Measurements from ENCODE around the gene CMIP. TPM values are rescaled to one million over a fixed set of nuclear protein-coding genes. Genes with fewer than 3 reads are reported as not detected.

CMIP gene
- total RNA-seq, 1 experiment from 2014 or later = 48.2 TPM

DNA sequence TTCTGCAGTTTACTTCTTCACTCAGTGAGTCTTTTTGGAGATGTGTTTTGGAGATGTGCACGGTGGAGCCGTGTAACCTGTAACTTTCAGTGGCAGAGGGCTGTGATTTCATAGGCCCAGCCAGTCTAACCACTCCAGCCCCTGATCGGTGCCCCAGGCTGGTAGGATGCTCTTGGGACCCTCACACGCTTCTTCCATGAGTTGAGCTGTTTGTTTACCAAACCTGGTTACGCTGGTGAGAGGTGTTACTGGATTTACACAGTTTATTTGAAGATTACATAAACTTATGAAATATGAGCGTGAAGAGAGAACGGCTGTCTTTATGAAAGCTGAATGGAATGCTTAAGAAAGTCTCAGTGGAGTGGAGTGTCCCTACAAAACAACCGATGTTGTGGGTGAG, 96.7 kb downstream of the CMIP start:
- Histone ChIP-seq H2AK5ac (ENCODE audit: insufficient read length, low read length) (no peak overlapping the region), H4K5ac (ENCODE audit: insufficient read length, low read depth, low read length) (no peak overlapping the region), H3K79me1 (ENCODE audit: insufficient read depth, low read depth, low read length, poor library complexity, severe bottlenecking) (peaks cover 5% of the 10 kb centered on the region), H2BK5ac (ENCODE audit: insufficient read length, low read length) (no peak overlapping the region), H3K56ac (ENCODE audit: insufficient read length, low read depth, low read length) (no peak overlapping the region), H3K79me2 (ENCODE audit: insufficient read depth, low read length) (peaks cover 5% of the 10 kb centered on the region; the same call in 1 of the 2 replicates), H3K18ac (ENCODE audit: insufficient read length, low read depth, low read length) (no peak overlapping the region), H2AFZ (ENCODE audit: low read length) (no peak overlapping the region), H3K27me3 (ENCODE audit: insufficient read depth, low read length) (no peaks in the 10 kb centered on the region), H3K23me2 (ENCODE audit: insufficient read length, low read depth, low read length, poor library complexity, severe bottlenecking) (no peaks in the 10 kb centered on the region), H3K4me1 (ENCODE audit: insufficient read depth, low read length) (peaks cover 3% of the 10 kb centered on the region; the same call in 1 of the 2 replicates), H2BK12ac (ENCODE audit: insufficient read length, low read depth, low read length) (no peak overlapping the region), H2BK20ac (ENCODE audit: low read depth, low read length, poor library complexity, severe bottlenecking) (no peak overlapping the region), H4K8ac (replicated peaks; ENCODE audit: insufficient read length, low read depth, low read length) (no peak overlapping the region), H2BK120ac (ENCODE audit: low read depth, low read length, poor library complexity, severe bottlenecking) (no peak overlapping the region), H3K4ac (ENCODE audit: low read depth, low read length) (no peak overlapping the region), H3K23ac (ENCODE audit: insufficient read length, low read depth, low read length) (no peak overlapping the region), H4K91ac (ENCODE audit: insufficient read length, low read depth, low read length) (no peak overlapping the region), H3K4me2 (ENCODE audit: insufficient read depth, insufficient read length, low read length) (no peak overlapping the region), H3K9ac (ENCODE audit: extremely low read depth, insufficient read length, low read length) (no peak overlapping the region), H4K20me1 (ENCODE audit: control insufficient read depth, insufficient read depth, insufficient read length) (no peaks in the 10 kb centered on the region), H3T11ph (ENCODE audit: low read length) (no peak overlapping the region), H3K14ac (ENCODE audit: insufficient read depth, low read length) (no peak overlapping the region), H3K9me3 (ENCODE audit: control insufficient read depth, low read depth, low read length) (no peaks in the 10 kb centered on the region), H2BK15ac (ENCODE audit: low read depth, low read length) (no peak overlapping the region), H3K27ac (ENCODE audit: insufficient read length, low read depth, low read length) (no peak overlapping the region)
- Mint-ChIP-seq H3K27ac (no peak overlapping the region; a peak in 1 of 7 replicates), H3K36me3 (ENCODE audit: insufficient read depth in 1 of 3, low read depth in 3 of 3) (no peaks in the 10 kb centered on the region; a peak in 2 of 7 replicates), H3K4me1 (peaks cover 62 to 63% of the 10 kb centered on the region in 2 experiments), H3K9me3 (no peaks in the 10 kb centered on the region), H3K27me3 (ENCODE audit: low read depth) (no peaks in the 10 kb centered on the region), H3K4me3 (no peak overlapping the region)
- no CpG with 5 or more reads among the region's 8 CpGs for WGBS (ENCODE audit: extremely low coverage, insufficient read length, low lambda C conversion rate)
- TF ChIP-seq, protein P1, sequence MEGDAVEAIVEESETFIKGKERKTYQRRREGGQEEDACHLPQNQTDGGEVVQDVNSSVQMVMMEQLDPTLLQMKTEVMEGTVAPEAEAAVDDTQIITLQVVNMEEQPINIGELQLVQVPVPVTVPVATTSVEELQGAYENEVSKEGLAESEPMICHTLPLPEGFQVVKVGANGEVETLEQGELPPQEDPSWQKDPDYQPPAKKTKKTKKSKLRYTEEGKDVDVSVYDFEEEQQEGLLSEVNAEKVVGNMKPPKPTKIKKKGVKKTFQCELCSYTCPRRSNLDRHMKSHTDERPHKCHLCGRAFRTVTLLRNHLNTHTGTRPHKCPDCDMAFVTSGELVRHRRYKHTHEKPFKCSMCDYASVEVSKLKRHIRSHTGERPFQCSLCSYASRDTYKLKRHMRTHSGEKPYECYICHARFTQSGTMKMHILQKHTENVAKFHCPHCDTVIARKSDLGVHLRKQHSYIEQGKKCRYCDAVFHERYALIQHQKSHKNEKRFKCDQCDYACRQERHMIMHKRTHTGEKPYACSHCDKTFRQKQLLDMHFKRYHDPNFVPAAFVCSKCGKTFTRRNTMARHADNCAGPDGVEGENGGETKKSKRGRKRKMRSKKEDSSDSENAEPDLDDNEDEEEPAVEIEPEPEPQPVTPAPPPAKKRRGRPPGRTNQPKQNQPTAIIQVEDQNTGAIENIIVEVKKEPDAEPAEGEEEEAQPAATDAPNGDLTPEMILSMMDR (conservative IDR thresholded peaks at IDR 0.05) = no peak
- DNase-seq = no peak

All from H9 (cell line).